GM12878 (cell line): ENCODE measurements around the gene EPB41L1.

Source experiments
- EP300 ChIP-seq, 2 experiments: fragments of 150-350 bp in 1 of 2; IDR thresholded peaks; 2 replicates each; pipeline ENCODE4 v1.6.1; 2011 to 2012; ENCODE audit warnings: low read depth in 2 of 2, low read length in 2 of 2, borderline replicate concordance in 1 of 2, improper control_type of control experiment in 1 of 2, inconsistent platforms in 1 of 2; ENCODE audit not compliant: control insufficient read depth in 1 of 2
- JUNB ChIP-seq: IDR thresholded peaks from 2 replicates; pipeline ENCODE4 v1.6.1; 2016; ENCODE audit warnings: antibody characterized with exemption, mild to moderate bottlenecking
- MYB ChIP-seq: fragments of 150-350 bp; IDR thresholded peaks from 2 replicates; pipeline ENCODE4 v1.6.1; 2014; ENCODE audit warnings: mild to moderate bottlenecking, low read depth, low read length, borderline replicate concordance
- NFXL1 ChIP-seq: fragments of 450-650 bp; IDR thresholded peaks from 2 replicates; pipeline ENCODE4 v1.6.1; 2017; ENCODE audit warnings: antibody characterized with exemption, mild to moderate bottlenecking, borderline replicate concordance
- POLR2A ChIP-seq: IDR thresholded peaks from 2 replicates; pipeline ENCODE4 v1.6.1; 2011; ENCODE audit warnings: low read depth, mild to moderate bottlenecking, low read length
- SREBF2 ChIP-seq: IDR thresholded peaks from 2 replicates; pipeline ENCODE4 v1.6.1; 2012; ENCODE audit warnings: mild to moderate bottlenecking, low read length
- TF ChIP-seq, protein P1 (sequence below): fragments of 450-650 bp; IDR thresholded peaks from 2 replicates; pipeline ENCODE4 v1.6.1; 2018; ENCODE audit warnings: mild to moderate bottlenecking, low read depth, moderate library complexity; ENCODE audit not compliant: partially characterized antibody
- TF ChIP-seq, protein P2 (sequence below): fragments of 450-650 bp; conservative IDR thresholded peaks from 2 replicates; pipeline ENCODE4 v1.6.1; 2017; ENCODE audit warnings: mild to moderate bottlenecking, moderate library complexity

DNA sequence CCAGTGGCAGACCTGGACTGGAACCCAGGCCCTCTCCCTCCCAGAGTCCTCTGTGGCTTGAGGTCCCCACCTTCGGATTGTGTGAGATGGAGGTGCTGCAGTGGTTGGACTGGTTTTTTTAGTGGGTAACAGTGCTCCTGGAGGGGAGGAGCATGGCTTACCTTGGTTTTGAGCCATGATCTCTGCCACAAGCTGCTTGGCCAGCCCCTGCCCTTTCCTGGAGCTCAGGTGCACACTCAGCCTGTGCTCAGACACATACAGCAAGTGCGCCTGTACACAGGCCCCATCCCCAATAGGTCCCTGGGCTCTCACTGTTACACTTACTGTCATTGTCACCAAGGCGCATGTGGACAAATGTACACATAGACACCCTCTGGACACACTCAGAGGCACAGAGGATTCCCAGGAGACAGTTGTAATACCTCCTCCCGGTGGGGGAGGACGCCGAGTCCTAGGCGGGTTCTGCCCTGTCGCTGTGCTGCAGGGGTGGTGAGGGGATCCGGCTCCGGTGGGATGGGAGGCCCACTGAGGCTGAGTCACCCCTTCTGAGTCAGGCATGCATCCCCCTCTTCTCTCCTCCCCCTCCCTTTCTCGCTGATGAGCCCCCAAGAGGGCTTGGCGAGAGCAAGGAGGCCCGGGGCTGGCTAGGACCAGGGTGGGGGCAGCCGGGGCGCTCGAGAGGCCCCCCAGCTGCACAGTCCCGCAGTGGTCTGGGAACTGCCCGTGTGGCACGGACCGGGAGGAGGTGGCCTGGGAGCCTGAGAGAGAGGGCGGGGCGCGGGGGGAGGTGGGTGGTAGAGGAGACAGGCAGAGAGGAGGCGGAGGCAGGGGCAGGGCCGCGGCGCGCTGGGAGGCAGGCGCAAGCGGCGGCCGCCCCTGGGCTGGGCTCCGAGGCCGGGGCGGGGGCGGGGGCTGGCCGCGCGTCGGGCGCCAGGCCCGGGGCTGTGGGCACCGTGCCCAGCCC is 522 bp upstream of the EPB41L1 start:
- TF ChIP-seq JUNB (no peak), MYB (no peak), POLR2A (no peak), SREBF2 (no peak), NFXL1 (no peak), EP300 (IDR thresholded peaks at IDR 0.05; ENCODE audit: borderline replicate concordance in 1 of 2, control insufficient read depth in 1 of 2, low read depth in 2 of 2, low read length in 2 of 2) (no peak)
- TF ChIP-seq, protein P1, sequence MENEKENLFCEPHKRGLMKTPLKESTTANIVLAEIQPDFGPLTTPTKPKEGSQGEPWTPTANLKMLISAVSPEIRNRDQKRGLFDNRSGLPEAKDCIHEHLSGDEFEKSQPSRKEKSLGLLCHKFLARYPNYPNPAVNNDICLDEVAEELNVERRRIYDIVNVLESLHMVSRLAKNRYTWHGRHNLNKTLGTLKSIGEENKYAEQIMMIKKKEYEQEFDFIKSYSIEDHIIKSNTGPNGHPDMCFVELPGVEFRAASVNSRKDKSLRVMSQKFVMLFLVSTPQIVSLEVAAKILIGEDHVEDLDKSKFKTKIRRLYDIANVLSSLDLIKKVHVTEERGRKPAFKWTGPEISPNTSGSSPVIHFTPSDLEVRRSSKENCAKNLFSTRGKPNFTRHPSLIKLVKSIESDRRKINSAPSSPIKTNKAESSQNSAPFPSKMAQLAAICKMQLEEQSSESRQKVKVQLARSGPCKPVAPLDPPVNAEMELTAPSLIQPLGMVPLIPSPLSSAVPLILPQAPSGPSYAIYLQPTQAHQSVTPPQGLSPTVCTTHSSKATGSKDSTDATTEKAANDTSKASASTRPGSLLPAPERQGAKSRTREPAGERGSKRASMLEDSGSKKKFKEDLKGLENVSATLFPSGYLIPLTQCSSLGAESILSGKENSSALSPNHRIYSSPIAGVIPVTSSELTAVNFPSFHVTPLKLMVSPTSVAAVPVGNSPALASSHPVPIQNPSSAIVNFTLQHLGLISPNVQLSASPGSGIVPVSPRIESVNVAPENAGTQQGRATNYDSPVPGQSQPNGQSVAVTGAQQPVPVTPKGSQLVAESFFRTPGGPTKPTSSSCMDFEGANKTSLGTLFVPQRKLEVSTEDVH = no peak
- TF ChIP-seq, protein P2, sequence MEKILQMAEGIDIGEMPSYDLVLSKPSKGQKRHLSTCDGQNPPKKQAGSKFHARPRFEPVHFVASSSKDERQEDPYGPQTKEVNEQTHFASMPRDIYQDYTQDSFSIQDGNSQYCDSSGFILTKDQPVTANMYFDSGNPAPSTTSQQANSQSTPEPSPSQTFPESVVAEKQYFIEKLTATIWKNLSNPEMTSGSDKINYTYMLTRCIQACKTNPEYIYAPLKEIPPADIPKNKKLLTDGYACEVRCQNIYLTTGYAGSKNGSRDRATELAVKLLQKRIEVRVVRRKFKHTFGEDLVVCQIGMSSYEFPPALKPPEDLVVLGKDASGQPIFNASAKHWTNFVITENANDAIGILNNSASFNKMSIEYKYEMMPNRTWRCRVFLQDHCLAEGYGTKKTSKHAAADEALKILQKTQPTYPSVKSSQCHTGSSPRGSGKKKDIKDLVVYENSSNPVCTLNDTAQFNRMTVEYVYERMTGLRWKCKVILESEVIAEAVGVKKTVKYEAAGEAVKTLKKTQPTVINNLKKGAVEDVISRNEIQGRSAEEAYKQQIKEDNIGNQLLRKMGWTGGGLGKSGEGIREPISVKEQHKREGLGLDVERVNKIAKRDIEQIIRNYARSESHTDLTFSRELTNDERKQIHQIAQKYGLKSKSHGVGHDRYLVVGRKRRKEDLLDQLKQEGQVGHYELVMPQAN = no peak
